ENCODE results near the gene ZNF276. TPM values are rescaled to one million over a fixed set of nuclear protein-coding genes. Genes with fewer than 3 reads are reported as not detected.

ZNF276 gene
- polyA plus RNA-seq, 1 of the 3 experiments (the other 2 are of a cell fraction) = 24.9 TPM

DNA sequence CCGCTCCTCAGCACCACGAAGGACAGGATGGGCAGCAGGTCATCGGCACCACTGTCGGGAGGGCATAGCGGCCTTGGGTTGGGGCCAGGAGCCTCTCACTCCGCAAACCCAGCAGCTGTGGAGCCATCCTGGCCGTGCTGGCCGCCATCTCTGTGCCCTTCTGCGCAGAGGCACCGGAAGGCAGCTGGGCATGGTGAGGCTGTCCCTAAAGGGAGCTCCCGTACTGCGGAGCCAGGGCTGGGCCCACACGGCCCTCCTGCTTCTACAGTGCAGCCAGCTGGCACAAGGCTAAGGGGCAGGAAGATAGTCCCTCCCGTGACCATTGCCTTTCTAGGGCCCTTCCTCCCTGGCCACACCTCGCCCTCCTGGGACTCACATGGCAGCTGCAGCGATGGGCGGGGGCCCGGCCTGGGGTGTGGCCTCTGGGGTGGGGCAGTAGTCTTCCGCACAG lies 12.8 kb upstream of the ZNF276 start:
- Histone ChIP-seq H2AFZ (ENCODE audit: low read depth) (no peak overlapping the region), H3K36me3 (replicated peaks in 1 of 2; ENCODE audit: control insufficient read depth in 1 of 2, insufficient read depth in 2 of 2, low read length in 1 of 2) (no peaks in the 10 kb centered on the region), H3K27ac (ENCODE audit: low read depth in 2 of 2, low read length in 1 of 2) (no peak overlapping the region), H3K9ac (no peak overlapping the region), H3K9me2 (no peaks in the 10 kb centered on the region), H3K4me1 (ENCODE audit: control insufficient read depth in 1 of 2, insufficient read depth in 2 of 2, low read depth in 1 of 2, low read length in 1 of 2) (peaks cover 0 to 3% of the 10 kb centered on the region in 2 experiments; a peak in 1 of 4 replicates), H4K20me1 (ENCODE audit: insufficient read depth) (no peaks in the 10 kb centered on the region), H3K27me3 (ENCODE audit: insufficient read depth) (no peaks in the 10 kb centered on the region), H3K79me2 (ENCODE audit: insufficient read depth) (peaks cover 14% of the 10 kb centered on the region), H3F3A (replicated peaks; ENCODE audit: insufficient read depth) (peaks cover 5% of the 10 kb centered on the region), H3K4me2 (no peak overlapping the region), H3K4me3 (ENCODE audit: low read depth in 2 of 2, low read length in 1 of 2) (no peak overlapping the region), H3K9me3 (no peaks in the 10 kb centered on the region)
- 100% methylated on average over 1 of the region's 19 CpGs for WGBS (ENCODE audit: low lambda C conversion rate)
- ChIA-PET POLR2A (interaction anchor here (1.7 kb wide), 1 partner anchor 9 kb away, joined by 5 read pairs; no protein-coding TSS in a partner anchor), CTCF (interaction anchor here (0.9 to 3.0 kb wide), 3 partner anchors 8 to 310 kb away, joined by 3 to 14 read pairs (median 6); partner anchors contain the start of gene DBNDD1)
- TF ChIP-seq, protein P1, sequence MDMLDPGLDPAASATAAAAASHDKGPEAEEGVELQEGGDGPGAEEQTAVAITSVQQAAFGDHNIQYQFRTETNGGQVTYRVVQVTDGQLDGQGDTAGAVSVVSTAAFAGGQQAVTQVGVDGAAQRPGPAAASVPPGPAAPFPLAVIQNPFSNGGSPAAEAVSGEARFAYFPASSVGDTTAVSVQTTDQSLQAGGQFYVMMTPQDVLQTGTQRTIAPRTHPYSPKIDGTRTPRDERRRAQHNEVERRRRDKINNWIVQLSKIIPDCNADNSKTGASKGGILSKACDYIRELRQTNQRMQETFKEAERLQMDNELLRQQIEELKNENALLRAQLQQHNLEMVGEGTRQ (IDR thresholded peaks at IDR 0.05; ENCODE audit: borderline replicate concordance, low read depth, low read length) = no peak
- no peak for DNase-seq

DNA sequence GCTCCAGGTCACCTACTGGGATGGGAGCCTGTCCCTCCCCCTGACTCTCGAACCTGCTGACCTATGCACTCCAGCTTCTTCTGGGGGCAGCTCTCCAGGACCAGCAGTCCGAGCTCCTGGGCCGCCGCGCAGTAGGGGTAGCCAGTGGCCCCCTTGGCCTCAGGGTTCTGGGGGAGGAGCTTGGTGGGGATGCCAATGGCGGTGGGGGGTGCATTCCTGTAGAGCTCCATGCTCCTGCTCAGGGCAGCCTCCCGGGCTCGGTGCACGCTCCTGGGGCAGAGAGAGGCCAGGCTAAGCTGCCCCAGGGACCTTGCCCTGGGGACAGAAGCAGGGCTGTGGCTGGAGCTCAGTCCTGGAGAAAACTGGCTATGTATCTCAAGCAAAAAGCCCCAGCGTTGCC lies 12.2 kb upstream of the ZNF276 start:
- H4K20me1 ChIP-seq (ENCODE audit: insufficient read depth) = no peaks in the 10 kb centered on the region
- 95% methylated on average over 6 of the region's 10 CpGs for WGBS (ENCODE audit: low lambda C conversion rate)
- peaks cover 6% of the 10 kb centered on the region for H3F3A ChIP-seq (replicated peaks; ENCODE audit: insufficient read depth)
- peaks cover 17% of the 10 kb centered on the region for H3K79me2 ChIP-seq (ENCODE audit: insufficient read depth)
- H3K4me3 ChIP-seq (ENCODE audit: low read depth in 2 of 2, low read length in 1 of 2) = no peak overlapping the region
- no peak overlapping the region for H3K9ac ChIP-seq
- H3K36me3 ChIP-seq (replicated peaks in 1 of 2; ENCODE audit: control insufficient read depth in 1 of 2, insufficient read depth in 2 of 2, low read length in 1 of 2) = peaks cover 0 to 1% of the 10 kb centered on the region in 2 experiments
- H3K4me1 ChIP-seq (ENCODE audit: control insufficient read depth in 1 of 2, insufficient read depth in 2 of 2, low read depth in 1 of 2, low read length in 1 of 2) = peaks cover 0 to 3% of the 10 kb centered on the region in 2 experiments; a peak in 1 of 4 replicates
- no peaks in the 10 kb centered on the region for H3K27me3 ChIP-seq (ENCODE audit: insufficient read depth)
- H3K27ac ChIP-seq (ENCODE audit: low read depth in 2 of 2, low read length in 1 of 2) = no peak overlapping the region
- no peak overlapping the region for H2AFZ ChIP-seq (ENCODE audit: low read depth)
- TF ChIP-seq TEAD4 (IDR thresholded peaks at IDR 0.05; ENCODE audit: borderline replicate concordance, insufficient read depth) = no peak
- TF ChIP-seq, protein P2, sequence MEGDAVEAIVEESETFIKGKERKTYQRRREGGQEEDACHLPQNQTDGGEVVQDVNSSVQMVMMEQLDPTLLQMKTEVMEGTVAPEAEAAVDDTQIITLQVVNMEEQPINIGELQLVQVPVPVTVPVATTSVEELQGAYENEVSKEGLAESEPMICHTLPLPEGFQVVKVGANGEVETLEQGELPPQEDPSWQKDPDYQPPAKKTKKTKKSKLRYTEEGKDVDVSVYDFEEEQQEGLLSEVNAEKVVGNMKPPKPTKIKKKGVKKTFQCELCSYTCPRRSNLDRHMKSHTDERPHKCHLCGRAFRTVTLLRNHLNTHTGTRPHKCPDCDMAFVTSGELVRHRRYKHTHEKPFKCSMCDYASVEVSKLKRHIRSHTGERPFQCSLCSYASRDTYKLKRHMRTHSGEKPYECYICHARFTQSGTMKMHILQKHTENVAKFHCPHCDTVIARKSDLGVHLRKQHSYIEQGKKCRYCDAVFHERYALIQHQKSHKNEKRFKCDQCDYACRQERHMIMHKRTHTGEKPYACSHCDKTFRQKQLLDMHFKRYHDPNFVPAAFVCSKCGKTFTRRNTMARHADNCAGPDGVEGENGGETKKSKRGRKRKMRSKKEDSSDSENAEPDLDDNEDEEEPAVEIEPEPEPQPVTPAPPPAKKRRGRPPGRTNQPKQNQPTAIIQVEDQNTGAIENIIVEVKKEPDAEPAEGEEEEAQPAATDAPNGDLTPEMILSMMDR (IDR thresholded peaks at IDR 0.05) = no peak
- TF ChIP-seq, protein P3, sequence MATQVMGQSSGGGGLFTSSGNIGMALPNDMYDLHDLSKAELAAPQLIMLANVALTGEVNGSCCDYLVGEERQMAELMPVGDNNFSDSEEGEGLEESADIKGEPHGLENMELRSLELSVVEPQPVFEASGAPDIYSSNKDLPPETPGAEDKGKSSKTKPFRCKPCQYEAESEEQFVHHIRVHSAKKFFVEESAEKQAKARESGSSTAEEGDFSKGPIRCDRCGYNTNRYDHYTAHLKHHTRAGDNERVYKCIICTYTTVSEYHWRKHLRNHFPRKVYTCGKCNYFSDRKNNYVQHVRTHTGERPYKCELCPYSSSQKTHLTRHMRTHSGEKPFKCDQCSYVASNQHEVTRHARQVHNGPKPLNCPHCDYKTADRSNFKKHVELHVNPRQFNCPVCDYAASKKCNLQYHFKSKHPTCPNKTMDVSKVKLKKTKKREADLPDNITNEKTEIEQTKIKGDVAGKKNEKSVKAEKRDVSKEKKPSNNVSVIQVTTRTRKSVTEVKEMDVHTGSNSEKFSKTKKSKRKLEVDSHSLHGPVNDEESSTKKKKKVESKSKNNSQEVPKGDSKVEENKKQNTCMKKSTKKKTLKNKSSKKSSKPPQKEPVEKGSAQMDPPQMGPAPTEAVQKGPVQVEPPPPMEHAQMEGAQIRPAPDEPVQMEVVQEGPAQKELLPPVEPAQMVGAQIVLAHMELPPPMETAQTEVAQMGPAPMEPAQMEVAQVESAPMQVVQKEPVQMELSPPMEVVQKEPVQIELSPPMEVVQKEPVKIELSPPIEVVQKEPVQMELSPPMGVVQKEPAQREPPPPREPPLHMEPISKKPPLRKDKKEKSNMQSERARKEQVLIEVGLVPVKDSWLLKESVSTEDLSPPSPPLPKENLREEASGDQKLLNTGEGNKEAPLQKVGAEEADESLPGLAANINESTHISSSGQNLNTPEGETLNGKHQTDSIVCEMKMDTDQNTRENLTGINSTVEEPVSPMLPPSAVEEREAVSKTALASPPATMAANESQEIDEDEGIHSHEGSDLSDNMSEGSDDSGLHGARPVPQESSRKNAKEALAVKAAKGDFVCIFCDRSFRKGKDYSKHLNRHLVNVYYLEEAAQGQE (IDR thresholded peaks at IDR 0.05; ENCODE audit: low read depth, low read length) = no peak
- no peak for TF ChIP-seq EZH2phosphoT487 (IDR thresholded peaks at IDR 0.05; ENCODE audit: borderline replicate concordance, low read depth)
- no peak for TF ChIP-seq EP300 (IDR thresholded peaks at IDR 0.05; ENCODE audit: borderline replicate concordance in 1 of 2, low read depth in 1 of 2, low read length in 1 of 2)
- no peak for TF ChIP-seq POLR2AphosphoS5 (IDR thresholded peaks at IDR 0.05; ENCODE audit: low read depth, low read length)
- no peak for TF ChIP-seq FOXM1 (IDR thresholded peaks at IDR 0.05; ENCODE audit: low read depth)
- no peak for TF ChIP-seq SIN3A (IDR thresholded peaks at IDR 0.05; ENCODE audit: borderline replicate concordance, low read depth, low read length)
- no peak for TF ChIP-seq SMC3 (IDR thresholded peaks at IDR 0.05; ENCODE audit: low read depth, low read length)
- TF ChIP-seq NRF1 (IDR thresholded peaks at IDR 0.05; ENCODE audit: low read depth, low read length) = no peak
- no peak for TF ChIP-seq GABPA (IDR thresholded peaks at IDR 0.05; ENCODE audit: low read depth)
- TF ChIP-seq GATA2 (CRISPR knock-in tag; IDR thresholded peaks at IDR 0.05) = no peak
- TF ChIP-seq TCF12 (IDR thresholded peaks at IDR 0.05) = no peak
- POLR2A ChIA-PET = interaction anchor here (1.7 kb wide), 1 partner anchor 9 kb away, joined by 5 read pairs; no protein-coding TSS in a partner anchor
- no peaks in the 10 kb centered on the region for H3K9me2 ChIP-seq
- DNase-seq = no peak
- no peaks in the 10 kb centered on the region for H3K9me3 ChIP-seq
- no peak overlapping the region for H3K4me2 ChIP-seq
- CTCF ChIA-PET = interaction anchor here (0.9 to 3.0 kb wide), 5 partner anchors 9 to 310 kb away, joined by 3 to 14 read pairs (median 3); partner anchors contain the start of gene DBNDD1

All from SK-N-SH (cell line).